Hepatocyte (in vitro differentiated cells): Measurements from ENCODE around the gene SH3PXD2A.

Source experiments
- EZH2 ChIP-seq: fragments of 200-600 bp; sonication (generic); IDR thresholded peaks from 2 replicates; pipeline ENCODE4 v1.6.1; 2016; ENCODE audit warnings: antibody characterized with exemption, mild to moderate bottlenecking, borderline replicate concordance
- EZH2phosphoT487 ChIP-seq: fragments of 200-600 bp; sonication (generic); IDR thresholded peaks from one replicate; pipeline ENCODE4 v1.6.1; 2018; ENCODE audit warnings: antibody characterized with exemption, mild to moderate bottlenecking, low read depth, moderate library complexity; ENCODE audit not compliant: unreplicated experiment, severe bottlenecking
- TF ChIP-seq, protein P1 (sequence below): fragments of 200-600 bp; sonication (generic); IDR thresholded peaks from 2 replicates; pipeline ENCODE4 v1.5.1; 2016; ENCODE audit warnings: antibody characterized with exemption, mild to moderate bottlenecking; ENCODE audit not compliant: poor library complexity

DNA sequence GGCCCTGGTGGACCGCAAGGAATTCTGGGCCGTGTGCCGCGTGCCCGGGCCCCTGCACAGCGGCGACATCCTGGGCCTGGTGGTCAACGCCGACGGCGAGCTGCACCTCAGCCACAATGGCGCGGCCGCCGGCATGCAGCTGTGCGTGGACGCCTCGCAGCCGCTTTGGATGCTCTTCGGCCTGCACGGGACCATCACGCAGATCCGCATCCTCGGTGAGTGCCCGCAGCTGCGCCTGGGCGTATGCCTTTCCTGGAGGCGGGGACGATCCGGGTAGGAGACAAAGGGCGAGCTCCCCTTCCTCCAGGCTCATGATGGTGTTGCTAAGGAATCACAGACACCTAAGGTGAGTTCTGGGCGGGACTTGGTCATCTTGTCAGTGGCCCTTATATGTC, 270.4 kb downstream of the SH3PXD2A start:
- TF ChIP-seq, protein P1, sequence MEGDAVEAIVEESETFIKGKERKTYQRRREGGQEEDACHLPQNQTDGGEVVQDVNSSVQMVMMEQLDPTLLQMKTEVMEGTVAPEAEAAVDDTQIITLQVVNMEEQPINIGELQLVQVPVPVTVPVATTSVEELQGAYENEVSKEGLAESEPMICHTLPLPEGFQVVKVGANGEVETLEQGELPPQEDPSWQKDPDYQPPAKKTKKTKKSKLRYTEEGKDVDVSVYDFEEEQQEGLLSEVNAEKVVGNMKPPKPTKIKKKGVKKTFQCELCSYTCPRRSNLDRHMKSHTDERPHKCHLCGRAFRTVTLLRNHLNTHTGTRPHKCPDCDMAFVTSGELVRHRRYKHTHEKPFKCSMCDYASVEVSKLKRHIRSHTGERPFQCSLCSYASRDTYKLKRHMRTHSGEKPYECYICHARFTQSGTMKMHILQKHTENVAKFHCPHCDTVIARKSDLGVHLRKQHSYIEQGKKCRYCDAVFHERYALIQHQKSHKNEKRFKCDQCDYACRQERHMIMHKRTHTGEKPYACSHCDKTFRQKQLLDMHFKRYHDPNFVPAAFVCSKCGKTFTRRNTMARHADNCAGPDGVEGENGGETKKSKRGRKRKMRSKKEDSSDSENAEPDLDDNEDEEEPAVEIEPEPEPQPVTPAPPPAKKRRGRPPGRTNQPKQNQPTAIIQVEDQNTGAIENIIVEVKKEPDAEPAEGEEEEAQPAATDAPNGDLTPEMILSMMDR: no peak
- no peak for TF ChIP-seq EZH2
- TF ChIP-seq EZH2phosphoT487: no peak
